Body of pancreas (tissue), 4 donors: ENCODE data around the gene RPL41. TPM values are rescaled to one million over a fixed set of nuclear protein-coding genes. Genes with fewer than 3 reads are reported as not detected.
A peak's percentile ranks its signal among the peaks of the same experiment; 100 is the strongest.
"Not testable (repeated sequence)": the region's sequence is repeated elsewhere in the genome, so short reads cannot be mapped to it uniquely, and the experiment has no call there.

Source experiments
- ATAC-seq: fragments of 150-250 bp; one replicate; pipeline ENCODE4 v1.9.1; 2016
- DNase-seq, 4 donors: peaks; one replicate each; pipeline ENCODE4 v3.0.0-alpha.2; 2019
- H3K27ac ChIP-seq, 4 donors: fragments of 200-600 bp; sonication (generic); 1 replicate in 3 of 4; 2 replicates in 1 of 4; pipeline versions ENCODE4 v1.5.1 to v1.6.1; 2016 to 2019; ENCODE audit warnings: mild to moderate bottlenecking in 1 of 4, mixed read lengths in 1 of 4, moderate library complexity in 1 of 4
- H3K27me3 ChIP-seq, 2 donors: fragments of 200-600 bp; sonication (generic); one replicate each; pipeline ENCODE4 v1.6.0; 2016; ENCODE audit warnings: mild to moderate bottlenecking in 1 of 2
- H3K36me3 ChIP-seq, 2 donors: fragments of 200-600 bp; sonication (generic); replicated peaks in 1 of 2; 2 replicates each; pipeline ENCODE4 v1.5.1; 2016; ENCODE audit warnings: low read depth in 2 of 2; ENCODE audit not compliant: insufficient read depth in 1 of 2
- H3K4me1 ChIP-seq: fragments of 200-600 bp; sonication (generic); one replicate; pipeline ENCODE4 v1.6.0; 2016
- H3K4me3 ChIP-seq, 2 donors: fragments of 200-600 bp; sonication (generic); 1 replicate in 1 of 2; 2 replicates in 1 of 2; pipeline ENCODE4 v1.5.1; 2016 to 2019
- H3K9me3 ChIP-seq, 3 donors: fragments of 200-600 bp; sonication (generic); 1 replicate in 2 of 3; 2 replicates in 1 of 3; pipeline ENCODE4 v1.5.1; 2016
- CTCF ChIP-seq, 7 experiments: fragments of 450-650 bp in 4 of 7; fragments of 200-600 bp in 3 of 7; sonication (generic) in 3 of 7; IDR thresholded peaks; one replicate each; pipeline ENCODE4 v1.5.1; 2016 to 2019; ENCODE audit warnings: antibody characterized with exemption in 7 of 7
- POLR2A ChIP-seq, 3 donors: fragments of 450-650 bp; IDR thresholded peaks; one replicate each; pipeline ENCODE4 v1.6.1; 2016; ENCODE audit warnings: antibody characterized with exemption in 3 of 3, mild to moderate bottlenecking in 2 of 3
- WGBS, 2 donors: methylation state at CpG; one replicate each; pipeline ENCODE4 v1.1.5; 2017; 5-methylcytosine and 5-hydroxymethylcytosine counted together
- intact Hi-C: fragments of 100-400 bp; cut with DNase I; formaldehyde crosslinking; loops from one replicate; pipeline ENCODE4 v1.15.1; 2023
- total RNA-seq, 2 donors: library from RNA; depleted of rRNA; stranded (reverse); fragments of >200 nt; gene quantifications; one replicate each; pipeline ENCODE4 v1.1.0, GENCODE V29; 2016

Gene RPL41
- total RNA-seq, 2 donors from 2014 or later, result 1,174 to 2,214 TPM

GRCh38 chr12:56114084-56114483, 2.3 kb upstream of the RPL41 start:
- H3K36me3 ChIP-seq, result peaks cover 5 to 27% of the 10 kb centered on the region in 2 donors
- H3K4me3 ChIP-seq, result no peak overlapping the region
- TF ChIP-seq POLR2A (IDR thresholded peaks at IDR 0.05) (no peak), CTCF (IDR thresholded peaks at IDR 0.05) (no peak)
- no peaks in the 10 kb centered on the region for H3K27me3 ChIP-seq
- H3K9me3 ChIP-seq, result no peaks in the 10 kb centered on the region
- no peak overlapping the region for H3K27ac ChIP-seq
- DNase-seq, result no peak
- peaks cover 14% of the 10 kb centered on the region for H3K4me1 ChIP-seq
- intact Hi-C loops, result no loop called here
- ATAC-seq, result no peak
- 77 to 96% methylated on average over 1 of the region's 1 CpG for WGBS, 2 donors

DNA sequence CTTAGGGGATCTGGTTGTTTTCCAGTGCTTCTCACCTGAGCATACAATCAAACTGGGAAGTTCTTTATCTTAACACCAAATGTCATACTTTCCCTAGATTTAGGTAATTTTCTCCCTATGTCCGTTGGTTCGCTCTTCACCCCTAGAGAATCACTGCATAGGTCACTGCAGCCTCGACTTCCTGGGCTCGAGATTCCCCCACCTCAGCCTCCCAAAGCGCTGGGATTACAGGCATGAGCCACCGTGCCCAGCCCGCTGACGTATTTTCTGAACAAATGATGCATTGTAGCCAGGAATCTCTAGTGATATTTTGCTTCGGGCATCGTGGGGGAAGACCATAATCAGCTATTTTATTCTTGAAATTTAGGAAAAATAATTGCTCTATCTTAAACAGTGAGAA, 1.1 kb upstream of the RPL41 start:
- 25 to 38% methylated on average over 10 of the region's 10 CpGs for WGBS, 2 donors
- H3K27me3 ChIP-seq, result no peaks in the 10 kb centered on the region
- intact Hi-C loops, result no loop called here
- DNase-seq, result peak; percentile 33 to 42 (median 38)
- no peak overlapping the region for H3K4me3 ChIP-seq
- TF ChIP-seq CTCF (IDR thresholded peaks at IDR 0.05) (no peak), POLR2A (IDR thresholded peaks at IDR 0.05) (no peak)
- peaks cover 23% of the 10 kb centered on the region for H3K4me1 ChIP-seq
- no peak for ATAC-seq
- H3K36me3 ChIP-seq, result peaks cover 4 to 18% of the 10 kb centered on the region in 2 donors
- no peaks in the 10 kb centered on the region for H3K9me3 ChIP-seq
- H3K27ac ChIP-seq, result peak overlapping the region in 3 of 4 donors; percentile 77 to 97 (median 92)

GRCh38 chr12:56117082-56117706, 761 bp downstream of the RPL41 start:
- H3K9me3 ChIP-seq, DNase-seq, H3K27me3 ChIP-seq, ATAC-seq, intact Hi-C loops, H3K36me3 ChIP-seq: not testable (repeated sequence)
- WGBS, 2 donors, result 1 to 2% methylated on average over 13 to 16 of the region's 16 CpGs
- Histone ChIP-seq H3K4me3 (peak overlapping the region; percentile 3 to 41), H3K27ac (peak overlapping the region; percentile 77 to 97 (median 92)), H3K4me1 (peaks cover 23% of the 10 kb centered on the region)

DNA sequence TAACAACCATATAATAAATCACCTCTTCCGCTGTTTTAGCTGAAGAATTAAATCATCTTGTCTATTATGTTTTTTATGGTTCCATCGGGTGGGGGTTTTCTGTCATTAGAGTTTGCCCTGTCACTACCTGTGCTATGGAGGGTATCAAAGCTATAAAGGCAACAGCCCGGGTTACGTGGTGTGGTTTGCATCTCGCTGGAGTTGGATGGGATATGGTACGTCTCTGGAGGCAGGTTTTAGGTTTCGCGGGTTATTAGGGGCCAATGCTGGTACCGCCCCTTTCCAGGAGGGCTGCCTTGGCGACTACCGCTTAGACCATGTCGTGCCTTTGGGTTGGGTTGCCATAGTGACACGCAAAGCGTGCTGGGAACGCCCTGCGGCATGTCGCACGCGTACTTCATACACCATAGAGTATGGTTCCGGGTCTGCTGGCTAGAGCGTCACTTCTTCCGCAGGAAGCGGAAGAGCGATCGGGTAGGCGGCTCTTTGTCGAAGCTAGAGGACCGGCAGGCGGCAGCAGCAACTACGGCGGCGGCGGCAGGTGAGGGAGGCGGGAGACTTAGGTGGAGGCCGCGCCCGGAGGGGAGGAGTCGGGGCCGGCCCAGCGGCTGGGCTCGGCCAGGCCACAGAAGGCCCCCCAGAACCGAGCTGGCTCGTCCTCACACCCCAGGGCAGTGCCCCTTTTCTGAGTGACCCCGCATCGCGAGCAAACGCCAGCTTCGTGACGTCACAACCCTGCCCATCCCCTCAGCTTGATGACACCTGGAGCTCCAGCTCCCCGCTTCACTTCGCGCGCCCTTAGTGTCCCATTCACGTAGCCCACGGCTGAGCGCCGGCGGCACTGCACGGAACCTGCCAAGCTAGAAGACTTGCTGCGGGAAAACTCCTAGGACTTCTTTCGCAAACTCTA, 1.6 kb downstream of the RPL41 start, which contains the start of gene ZC3H10:
Gene ZC3H10, plus strand, starts transcription at position 489 of the 910 bp plus-strand sequence. CDS start 2,297 bp downstream, outside the sequence.
- H3K4me1 ChIP-seq, result peaks cover 23% of the 10 kb centered on the region
- intact Hi-C loops, result no loop called here

More for the DNA sequence above, 1.6 kb downstream of the RPL41 start, which contains the start of gene ZC3H10:
- ATAC-seq (peak; percentile 85), DNase-seq (peak; percentile 98 to 100 (median 99))
- TF ChIP-seq POLR2A (IDR thresholded peaks at IDR 0.05) (peak; percentile 84 to 91 (median 90)), CTCF (IDR thresholded peaks at IDR 0.05) (peak in 6 of 7 experiments; percentile 39 to 83 (median 76))
- Histone ChIP-seq H3K9me3 (no peaks in the 10 kb centered on the region), H3K4me3 (peak within 1 kb of the TSS; percentile 3 to 41), H3K27me3 (no peaks in the 10 kb centered on the region), H3K27ac (peak within 1 kb of the TSS; percentile 77 to 97 (median 91)), H3K36me3 (no peaks in the 10 kb centered on the region)
- 0 to 7% methylated on average over 3 to 52 of the region's 61 CpGs for WGBS, 2 donors
